Left renal pelvis (tissue), 4 donors: ENCODE data around the gene RASGRP2. TPM values are rescaled to one million over a fixed set of nuclear protein-coding genes. Genes with fewer than 3 reads are reported as not detected.

ENCODE experiments used
- DNase-seq, 4 donors: peaks; one replicate each; pipeline ENCODE4 v3.0.0-alpha.2; 2013; ENCODE audit warnings: low read depth in 4 of 4, low spot score in 3 of 4
- polyA plus RNA-seq, 4 donors: library from polyadenylated mRNA; unstranded; fragments of 120-200 nt; gene quantifications; one replicate each; pipeline ENCODE4 v1.2.1, GENCODE V29; 2013; ENCODE audit not compliant: insufficient read length in 4 of 4

The RASGRP2 gene
- polyA plus RNA-seq, 4 donors, result 4.1 to 7.7 (median 6.3) TPM

DNA sequence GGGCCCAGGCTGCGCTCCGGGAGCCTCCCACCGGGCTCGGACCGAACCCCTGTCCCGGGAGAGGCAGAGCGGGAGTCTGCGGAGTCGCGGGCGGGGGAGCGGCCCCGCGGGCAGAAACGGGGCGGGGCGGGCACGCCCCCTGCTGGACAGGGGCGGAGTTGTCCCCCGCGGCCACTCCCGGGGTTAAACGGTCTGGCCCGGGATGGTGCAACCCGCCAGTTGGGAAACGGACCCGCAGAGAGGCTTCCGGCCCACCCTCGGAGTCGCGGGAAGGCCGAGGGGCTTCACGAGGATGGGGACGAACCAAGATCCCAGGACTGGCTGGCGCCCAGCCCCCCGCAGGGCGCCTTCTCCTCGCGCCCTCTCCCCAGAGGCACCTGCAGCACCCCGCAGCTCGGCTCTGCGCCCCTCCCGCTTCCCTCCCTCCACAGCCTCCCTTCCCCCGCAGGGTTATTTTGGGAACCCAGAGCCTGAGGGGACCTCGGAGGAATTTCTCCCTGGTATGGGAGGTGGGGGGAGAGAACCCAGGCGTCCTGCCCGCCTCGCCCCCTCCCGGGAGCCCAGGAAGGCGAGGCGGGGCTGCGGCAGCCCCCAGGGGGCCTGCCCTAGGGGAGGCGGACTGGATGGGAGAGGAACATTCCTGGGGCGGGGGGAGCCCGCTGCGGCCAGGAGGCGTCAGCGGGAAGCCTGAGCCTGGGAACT is 902 bp downstream of the RASGRP2 start:
- DNase-seq, result no peak

DNA sequence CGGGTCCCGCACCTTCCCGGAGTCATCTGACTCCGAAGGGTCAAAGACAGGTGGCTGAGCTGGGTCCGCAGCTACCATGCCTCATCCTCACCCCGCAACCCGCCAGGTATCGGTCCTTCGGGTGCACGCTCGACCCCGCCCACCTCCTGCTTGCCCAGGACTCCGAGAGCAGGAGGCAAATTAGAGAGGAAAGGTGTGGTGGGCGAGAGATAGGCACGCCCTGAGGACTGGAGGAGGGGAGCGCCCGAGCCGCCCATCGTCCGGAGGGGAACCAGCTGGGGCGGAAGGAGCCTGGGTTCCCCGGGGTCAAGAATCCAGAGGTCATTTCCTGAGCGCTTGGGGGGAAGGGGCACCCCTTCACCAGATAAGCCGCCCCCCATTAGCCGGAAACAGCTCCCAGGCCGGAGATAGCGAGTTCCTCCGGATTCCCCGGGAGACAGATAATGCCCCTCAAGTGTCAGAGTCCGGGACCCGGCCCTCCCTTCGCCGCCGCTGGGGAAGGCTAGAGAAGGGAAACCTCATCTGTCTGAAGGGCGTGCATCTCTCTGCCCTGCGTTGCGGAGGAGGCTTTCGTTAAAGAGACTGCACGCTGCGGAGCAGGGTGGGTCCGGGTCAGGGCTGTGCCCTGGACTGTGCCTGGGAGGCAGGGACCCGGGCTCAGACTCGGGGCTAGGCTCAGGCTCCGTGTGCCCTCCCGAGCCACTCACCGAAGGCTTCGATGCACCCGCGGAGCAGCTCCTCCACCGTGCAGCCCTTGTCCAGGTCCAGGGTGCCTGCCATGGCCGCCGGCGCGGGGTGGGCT is 1.7 kb downstream of the RASGRP2 start:
- DNase-seq, result no peak

DNA sequence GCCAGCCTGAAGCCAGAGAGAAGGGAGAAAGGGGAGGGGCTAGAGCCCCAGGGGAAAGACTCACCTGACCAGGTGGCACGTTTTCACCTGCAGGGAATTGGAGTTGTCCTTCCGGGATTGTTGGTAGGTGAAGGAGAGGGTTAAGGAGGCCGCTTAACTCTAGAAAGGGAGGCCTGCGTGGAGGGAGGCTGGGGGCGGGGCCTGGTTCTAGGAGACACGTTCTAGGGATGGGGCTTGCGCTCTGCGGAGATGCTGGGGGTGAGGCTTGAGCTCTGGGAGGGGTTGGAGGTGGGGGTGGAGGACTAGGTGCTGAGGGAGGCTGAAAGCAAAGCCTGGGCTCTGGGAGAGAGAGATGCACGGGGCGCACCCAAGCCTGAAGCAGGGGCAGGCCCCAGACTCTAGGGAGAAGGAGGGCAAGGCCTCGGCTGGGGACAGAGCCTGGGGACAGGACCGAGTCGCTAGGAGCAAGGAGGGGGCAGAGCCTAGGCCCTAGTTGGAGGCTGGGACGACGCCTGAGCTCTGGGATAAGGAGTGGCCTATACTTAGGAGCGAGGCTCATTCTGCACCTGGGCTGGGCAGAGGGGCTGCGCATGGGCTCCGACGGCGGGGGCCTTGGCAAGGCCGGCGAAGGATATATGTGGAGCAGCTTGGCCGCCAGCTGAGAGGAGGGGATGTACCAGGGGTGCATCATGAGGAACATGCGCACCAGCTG is 2.4 kb downstream of the RASGRP2 start:
- no peak for DNase-seq

DNA sequence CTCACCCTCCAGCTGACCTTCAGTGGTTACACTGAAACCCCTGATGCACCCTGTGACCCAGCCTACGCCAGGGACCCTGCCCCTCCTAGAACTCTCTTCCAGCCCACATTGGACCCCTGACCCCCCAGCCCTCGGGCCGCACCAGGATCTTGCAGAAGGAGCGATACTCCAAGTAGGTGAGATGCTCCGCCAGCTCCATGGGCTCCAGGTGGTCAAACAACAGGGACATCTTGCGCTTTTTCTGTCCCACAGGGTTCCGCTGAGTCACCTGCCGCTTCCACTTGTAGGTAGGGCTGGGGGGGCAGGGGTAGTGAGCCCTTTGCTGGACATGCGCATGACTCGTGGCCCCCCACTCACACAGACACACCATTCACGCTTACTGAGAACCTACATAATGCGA is 4.1 kb downstream of the RASGRP2 start:
- no peak for DNase-seq

DNA sequence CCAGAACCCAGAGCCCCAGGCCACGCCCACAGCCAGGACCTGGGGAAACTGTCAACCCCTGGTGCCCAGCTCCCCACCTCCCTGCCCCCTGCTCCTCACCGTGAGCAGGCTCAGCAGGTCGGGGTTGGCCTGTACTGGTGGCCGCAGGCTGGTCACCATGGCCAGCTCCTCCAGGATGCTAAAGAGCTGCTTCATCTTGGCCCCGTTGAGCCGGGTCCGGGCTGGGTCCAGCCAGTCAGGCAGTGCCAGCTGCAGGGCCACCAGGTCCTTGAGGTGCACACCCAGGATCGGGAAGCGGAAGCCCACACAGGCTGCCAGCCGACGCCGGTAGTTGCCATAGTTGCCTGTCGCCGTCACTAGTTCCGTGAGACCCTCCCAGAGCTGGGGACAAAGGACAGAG is 7.3 kb downstream of the RASGRP2 start:
- DNase-seq, result no peak

DNA sequence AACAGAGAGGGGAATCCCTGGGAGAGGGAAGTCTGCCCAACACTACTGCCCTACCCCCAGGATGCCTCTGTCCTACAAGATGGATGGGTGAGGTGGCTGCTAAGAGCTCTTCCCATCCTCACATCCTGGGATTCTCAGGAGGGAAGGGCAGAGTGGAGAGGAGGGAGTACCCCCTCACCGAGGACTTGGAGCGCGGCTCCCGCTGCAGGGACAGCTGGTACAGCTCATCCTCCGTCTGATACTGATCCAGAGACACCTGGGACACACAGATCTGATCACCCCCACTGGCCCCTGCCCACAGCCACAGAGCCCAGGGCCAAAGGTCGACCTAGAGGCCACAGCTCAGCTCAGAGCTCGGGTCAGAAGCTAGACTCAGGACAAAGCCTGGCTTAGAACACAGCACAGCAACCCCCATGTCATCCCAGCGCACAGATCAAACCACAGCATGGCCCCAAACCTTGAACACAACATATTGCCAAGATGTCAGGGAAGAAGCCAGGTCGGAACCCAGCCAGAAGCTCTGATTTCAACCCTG is 8.2 kb downstream of the RASGRP2 start:
- no peak for DNase-seq

DNA sequence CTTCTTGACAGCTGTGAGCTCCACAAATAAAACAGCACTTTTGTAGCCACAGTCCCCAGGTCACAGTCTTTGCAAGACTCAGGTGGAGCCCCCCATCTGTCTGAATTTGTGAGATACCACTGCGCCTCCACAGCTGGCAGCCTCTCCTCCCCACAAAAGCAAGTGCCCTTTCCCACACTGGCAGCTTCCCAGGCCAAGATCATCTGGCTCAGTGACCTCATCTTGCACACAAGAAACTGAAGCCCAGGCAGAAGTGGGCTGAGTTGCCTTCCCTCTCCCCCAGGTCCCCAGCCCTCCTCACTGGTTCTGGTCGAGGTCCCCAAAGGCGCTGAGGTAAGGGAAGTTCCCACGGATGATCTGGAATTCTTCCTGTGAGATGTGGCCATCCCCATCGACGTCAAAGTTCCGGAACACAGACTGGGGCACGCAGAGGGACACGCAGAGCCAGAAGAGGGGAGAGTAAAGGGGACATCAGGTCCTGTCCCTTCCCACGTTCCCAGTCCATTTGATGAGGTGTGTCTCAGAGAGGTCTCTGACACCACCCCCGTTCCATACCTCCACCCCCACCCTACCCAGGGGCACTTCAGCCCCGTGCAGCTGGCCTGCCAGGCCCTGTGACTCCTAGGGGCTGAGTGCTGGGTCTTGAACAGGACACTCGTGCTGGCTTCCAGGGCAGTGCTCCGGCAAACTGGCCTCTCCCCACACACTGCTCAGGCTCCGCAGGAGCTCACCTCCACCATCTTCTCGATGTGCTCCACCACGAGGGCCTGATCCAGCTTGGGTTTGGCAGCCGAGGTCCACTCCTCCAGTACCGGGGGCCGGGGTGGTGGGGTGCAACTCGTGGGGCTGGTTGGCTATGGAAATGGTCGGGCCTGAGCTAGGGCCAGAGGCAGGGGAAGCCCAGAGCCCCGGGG is 8.9 kb downstream of the RASGRP2 start:
- no peak for DNase-seq

DNA sequence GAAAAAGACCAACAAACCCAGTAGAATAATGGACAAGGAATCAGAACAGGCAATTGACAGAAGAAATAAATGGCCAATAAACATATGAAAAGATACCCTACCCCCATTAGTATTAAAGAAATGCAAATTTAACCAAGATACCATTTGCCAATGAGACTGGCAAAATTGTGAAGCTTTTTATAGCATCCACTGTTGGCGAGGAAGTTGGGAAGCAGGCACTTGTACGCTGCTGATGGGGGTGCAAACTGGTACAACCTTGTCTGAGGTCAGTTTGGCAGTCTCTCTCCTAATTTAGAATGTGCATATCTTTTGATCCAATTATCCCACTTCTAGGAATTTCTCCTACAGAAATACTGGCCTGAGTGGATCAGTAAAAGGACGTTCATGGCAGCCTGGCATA is 12.3 kb downstream of the RASGRP2 start:
- DNase-seq, result no peak

DNA sequence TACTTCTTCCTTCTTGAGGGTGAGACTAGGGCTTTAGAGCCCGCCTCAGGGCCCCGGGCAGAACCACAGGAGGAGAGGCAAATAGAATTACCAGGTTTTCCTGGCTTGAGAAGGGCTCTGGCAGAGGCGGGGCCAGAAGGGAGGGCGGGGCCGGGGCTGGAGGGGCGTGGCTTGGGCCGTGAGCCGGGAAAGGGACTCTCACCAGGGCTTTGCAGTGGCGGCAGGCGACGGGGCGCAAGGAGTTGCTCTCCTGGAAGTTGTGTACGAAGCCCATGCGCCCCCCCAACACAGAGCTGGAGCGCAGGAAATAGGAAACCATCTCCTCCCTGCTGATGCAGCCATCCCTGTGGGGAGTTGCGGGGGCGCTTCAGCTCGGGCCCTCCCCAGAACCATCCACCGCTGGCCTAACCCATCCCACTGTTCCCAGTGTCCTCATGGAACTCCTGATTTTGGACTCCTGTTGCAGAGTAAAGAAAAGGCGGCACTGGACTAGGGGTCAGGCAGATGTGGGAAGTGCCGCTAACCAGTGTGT is 14.0 kb downstream of the RASGRP2 start:
- DNase-seq, result no peak

DNA sequence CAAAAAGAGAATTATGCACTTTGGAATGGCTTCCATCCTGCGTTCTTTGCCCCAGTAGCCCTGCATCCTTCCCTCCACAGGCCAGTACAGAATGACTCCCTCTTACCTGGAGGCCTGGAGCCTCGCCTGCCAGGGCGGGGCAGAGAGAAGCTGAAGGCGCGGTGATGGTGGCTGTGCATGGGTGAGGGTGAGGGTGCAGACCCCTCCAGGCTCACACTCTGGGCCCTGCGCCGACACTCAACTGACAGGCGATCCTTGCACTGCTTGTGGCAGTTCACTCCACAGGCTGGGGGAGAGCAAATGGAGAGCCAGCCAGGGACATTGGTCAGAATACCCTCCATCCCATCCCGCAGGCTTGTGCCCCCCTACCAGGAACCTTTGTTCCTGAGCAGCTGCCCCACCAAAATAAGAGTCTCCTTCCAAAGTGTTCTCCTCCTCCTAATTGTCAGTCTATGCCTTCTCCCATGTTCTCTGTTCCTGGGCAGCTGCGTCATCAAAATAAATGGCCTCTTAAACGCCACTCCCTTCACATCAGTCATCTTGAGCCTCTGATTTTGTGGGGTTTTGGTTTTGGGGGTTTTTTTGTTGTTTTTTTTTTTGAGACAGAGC is 15.1 kb downstream of the RASGRP2 start:
- no peak for DNase-seq

DNA sequence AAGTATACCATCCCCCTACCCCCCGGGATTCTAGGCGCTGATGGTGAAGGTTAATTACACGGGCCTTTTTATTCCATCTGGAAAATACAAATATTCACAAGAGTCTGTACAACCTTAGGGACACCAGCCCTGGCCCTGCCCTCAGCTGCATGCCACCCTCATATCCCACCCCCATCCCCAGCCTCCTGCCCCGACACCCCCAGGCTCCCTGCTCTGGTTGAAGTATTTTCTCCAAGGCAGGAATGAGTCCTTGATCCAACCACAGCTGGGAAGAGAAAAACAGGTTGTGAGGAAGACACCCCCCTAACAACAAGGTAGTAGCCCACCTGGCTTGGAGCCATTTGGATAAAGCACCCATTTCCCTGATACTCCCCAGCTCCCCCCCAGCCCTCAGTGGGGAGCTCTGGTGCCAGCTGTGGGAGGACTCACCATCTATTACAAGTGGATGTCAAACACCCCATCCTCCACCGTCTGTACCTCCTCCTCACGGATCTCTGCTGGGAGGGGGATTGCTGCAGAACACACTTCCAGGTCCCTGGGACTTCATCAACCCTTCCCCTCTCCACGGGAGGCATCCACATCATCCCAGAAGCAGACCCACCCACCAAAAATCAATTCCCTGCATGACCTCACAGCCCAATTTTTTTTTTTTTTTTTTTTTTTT is 16.9 kb downstream of the RASGRP2 start:
- no peak for DNase-seq

DNA sequence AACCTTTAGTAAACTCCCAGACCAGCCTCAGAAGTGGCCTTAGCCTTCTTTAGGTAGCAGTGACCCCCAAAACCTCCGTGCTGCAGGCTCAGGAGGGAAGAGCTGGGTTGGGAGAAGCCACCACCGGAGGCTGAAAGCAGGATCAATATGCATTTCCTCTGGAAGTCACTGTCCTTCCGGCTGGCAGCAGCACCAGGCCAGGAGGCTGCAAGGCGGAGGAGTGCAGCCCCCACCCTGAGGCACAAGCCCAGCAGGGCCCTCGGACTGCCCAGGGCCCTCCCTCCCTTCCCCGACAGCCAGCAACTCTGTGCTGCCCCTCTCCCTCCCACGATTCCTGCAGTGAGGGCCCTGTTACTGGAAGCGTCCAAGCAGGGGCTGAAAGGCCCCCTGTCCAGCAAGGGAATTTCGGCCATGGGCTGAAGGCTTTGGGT is 17.7 kb downstream of the RASGRP2 start:
- no peak for DNase-seq

DNA sequence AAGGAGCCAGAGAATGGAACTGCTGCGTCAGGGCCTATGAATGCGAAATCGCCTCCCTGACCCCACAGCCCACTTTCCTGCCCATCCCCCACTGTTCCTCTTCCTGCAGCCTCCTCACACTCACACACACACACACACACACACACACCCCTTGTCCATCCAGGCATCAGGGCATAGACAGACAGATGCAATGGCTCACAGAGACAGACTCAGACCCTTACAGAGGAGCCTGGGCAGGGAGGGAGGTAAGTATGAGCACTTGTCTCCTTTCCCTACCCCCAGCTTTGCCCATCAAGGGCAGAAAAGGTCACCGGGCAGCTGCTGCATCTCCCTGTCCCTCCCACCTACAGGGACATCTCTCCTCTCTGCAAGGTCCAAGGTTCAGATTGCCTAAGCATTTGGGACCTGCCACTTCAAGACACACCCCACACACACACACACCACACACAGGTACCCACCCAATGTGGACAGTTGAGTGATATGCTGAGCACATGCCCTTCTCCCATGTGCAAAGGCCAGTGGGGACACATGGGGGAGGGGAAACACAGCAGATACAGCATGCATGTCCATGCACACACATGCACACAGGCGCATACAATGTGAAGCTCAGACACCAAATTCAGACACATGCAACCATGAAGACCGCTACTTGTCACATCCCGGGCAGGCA is 18.9 kb downstream of the RASGRP2 start:
- no peak for DNase-seq

DNA sequence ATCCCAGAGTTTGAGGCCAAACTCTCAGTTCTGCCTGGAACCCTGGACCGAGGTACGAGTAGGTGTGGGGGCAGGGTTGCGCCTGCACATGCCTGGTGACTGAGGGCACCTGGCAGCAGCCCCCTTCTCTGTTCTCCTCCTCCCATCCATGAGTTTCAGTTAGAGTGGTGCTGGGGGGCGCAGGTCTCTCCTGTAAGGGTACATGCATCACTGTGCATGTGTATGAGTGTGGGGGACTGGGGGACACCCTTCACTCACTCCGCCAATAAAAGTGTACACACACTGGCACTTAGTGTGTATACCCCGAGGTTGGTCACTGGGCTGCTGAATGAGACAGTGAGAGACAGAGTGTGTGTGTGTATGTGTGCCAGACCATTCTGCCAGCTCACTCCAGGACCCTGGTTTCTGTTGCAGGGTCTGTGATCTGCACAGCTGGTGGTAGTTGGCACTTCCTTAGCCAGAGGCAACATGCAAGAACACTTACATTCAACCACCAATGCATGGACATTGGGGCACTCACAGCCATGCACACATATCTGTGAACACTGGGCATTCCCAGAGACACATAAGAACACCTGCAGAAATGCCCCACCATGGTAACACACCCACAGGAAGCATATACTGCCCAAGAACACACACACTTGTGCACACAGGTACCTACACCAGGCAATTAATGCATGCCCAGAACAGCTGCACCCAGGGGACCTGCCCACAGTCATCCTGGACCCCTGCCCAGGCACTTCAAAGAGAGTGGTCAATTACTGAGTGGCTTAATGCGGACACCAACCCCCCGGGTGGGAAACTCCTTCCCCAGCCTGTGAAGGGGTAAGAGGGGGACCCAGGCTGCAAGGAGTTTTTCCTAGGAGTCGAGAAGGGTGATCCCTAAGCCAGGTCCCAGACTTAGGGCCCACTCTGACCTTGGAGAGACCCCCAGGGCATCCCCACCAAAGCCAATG is 19.8 kb downstream of the RASGRP2 start:
- DNase-seq, result no peak

DNA sequence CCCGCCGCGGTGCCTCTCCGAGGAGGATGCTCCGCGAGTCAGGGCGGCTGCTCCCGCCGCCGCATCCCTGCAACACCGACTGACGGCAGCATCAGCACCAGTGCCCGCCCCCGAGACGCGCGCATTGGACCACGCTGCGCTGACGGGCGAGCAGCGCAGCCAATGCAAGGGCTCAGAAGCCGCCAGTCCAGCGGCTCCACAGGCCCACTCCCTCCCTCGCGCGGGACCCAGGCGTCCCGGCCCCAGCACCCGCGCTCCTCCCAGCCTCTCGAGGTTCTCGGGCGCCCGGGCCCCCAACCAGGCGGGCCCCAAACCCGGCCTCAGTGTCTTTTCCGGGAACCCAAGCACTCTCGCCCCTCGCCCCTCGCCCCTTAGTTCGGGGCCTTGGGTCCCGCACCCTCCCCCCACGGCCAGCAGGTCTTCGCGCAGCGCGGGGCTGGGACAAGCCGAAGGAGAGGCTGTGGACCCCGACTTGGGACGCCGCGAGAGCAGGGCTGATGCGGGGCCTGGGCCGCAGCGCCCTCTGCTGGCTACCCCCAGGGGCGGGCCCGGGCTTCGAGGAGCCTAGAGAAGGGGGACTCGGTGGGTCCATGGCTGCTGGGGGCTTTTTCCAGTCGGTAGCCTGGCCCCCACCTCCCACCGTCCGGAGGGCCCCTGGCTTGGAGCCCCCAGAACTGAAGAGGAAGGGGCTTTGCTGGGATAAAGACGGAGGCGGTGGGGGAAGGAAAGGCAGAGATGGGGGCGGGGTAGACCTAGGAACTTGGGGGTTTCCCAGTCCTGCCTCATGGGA is 20.6 kb downstream of the RASGRP2 start, which contains the start of gene NRXN2:
Gene NRXN2, minus strand, starts transcription at position 81 of the 790 bp plus-strand sequence. CDS start 9,498 bp downstream, outside the sequence.
- DNase-seq, result no peak
